Amygdala (tissue), 56 donors: ENCODE results near the gene AHCTF1.
A peak's percentile ranks its signal among the peaks of the same experiment; 100 is the strongest.

ENCODE experiments used
- DNase-seq, 56 donors: peaks; one replicate each; lab custom pipeline; 2025; lab: John Stamatoyannopoulos, UW

Gene AHCTF1

GRCh38 chr1:246931549-246932365 is at the start of gene AHCTF1:
Gene AHCTF1 (minus strand): TSS chr1:246931948. CDS start chr1:246918370, 13,578 bp downstream.
- peak; percentile 27 to 99 (median 94) for DNase-seq

DNA sequence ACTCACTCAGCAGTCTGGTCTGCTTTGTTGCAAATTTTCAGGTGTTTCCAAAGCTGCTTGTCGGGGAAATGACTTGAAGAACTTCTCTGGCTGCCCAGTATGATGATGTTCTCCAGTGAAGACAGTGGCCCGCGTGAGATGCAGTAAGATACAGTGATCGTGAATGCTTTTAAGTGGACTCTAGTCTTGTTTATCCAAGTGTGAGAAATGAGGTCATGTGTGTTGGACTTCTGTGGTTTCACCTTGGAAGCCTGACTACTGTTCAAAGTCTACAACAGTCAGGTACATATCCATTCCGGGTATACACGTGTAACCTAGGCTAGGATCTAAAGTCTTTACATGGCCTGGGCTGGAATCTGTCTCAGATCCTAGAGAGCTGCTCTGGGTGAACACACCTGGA is 47.0 kb upstream of the AHCTF1 start:
- DNase-seq, result no peak

DNA sequence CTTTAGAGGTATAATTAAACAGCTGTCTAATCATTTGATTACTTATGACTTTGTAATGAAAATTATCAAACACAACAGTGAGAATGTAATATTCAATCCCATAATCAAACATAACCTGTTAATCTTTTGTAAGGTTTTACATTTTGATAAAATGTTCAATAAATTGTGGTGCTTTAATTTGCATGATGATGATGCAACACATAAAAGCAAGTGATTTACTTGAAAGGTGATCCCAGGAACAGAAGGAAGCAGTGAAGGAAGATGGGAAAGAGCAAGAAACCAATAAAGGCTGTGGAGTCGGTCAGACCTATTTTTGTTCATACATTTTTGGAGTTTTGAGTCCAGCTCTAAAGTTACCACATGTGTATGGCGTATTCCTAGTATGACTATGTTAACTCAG is 46.5 kb upstream of the AHCTF1 start:
- DNase-seq, result no peak

DNA sequence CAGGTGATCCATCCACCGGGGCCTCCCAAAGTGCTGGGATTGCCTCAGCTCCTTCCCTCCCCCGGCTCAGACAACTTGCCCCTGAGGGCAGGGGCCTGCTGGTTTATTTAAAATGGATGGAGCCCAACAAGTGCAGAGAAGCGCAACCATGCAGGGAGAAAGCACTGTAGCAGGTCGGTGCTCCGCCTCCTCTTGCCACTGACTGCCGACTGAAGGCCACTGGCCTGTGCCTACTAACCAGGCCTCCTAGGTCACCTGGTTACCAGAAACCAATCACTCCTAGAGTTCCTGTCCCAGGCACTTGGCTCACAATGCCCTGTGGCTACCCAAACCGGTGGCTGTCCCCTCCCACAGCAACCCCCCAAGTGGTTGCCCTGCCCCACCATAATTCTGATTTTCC is 40.2 kb upstream of the AHCTF1 start:
- DNase-seq, result no peak

DNA sequence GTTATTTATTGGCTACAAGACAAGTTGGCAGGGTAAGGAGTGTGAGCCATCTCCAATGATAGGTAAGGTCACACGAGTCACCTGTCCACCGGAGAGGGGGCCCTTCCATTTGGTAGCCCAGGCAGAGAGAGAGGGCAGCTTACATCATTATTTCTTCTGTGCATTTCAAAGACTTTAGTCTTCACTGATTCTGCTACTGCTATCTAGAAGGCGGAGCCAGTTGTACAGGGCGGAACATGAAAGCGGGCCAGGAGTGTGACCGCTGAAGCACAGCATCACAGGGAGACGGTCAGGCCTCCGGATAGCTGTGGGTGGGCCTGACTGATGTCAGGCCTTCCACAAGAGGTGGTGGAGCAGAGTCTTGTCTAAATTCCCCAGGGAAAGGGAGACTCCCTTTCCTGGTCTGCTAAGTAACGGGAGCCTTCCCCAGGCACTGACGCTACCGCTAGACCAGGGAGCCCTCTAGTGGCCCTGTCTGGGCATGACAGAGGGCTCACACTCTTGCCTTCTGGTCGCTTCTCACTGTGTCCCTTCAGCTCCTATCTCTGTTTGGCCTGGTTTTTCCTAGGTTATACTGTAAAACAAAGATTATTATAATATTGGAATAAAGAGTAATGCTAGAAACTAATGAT is 39.5 kb upstream of the AHCTF1 start:
- peak in 21 of 56 donors; percentile 1 to 58 (median 8) for DNase-seq

DNA sequence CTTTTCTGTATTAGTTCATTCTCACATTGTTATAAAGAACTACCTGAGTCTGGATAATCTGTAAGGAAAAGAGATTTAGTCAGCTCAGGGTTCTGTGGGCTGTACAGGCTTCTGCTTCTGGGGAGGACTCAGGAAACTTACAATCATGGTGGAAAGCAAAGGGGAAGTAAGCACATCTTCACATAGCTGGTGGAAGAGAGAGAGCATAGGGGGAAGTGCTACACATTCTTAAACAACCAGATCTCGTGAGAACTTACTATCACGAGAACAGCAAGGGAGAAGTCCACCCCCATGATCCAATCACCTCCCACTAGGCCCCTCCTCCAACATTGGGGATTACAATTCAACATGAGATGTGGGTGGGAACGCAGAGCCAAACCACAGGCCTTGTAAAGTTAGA is 37.9 kb upstream of the AHCTF1 start:
- DNase-seq, result no peak

DNA sequence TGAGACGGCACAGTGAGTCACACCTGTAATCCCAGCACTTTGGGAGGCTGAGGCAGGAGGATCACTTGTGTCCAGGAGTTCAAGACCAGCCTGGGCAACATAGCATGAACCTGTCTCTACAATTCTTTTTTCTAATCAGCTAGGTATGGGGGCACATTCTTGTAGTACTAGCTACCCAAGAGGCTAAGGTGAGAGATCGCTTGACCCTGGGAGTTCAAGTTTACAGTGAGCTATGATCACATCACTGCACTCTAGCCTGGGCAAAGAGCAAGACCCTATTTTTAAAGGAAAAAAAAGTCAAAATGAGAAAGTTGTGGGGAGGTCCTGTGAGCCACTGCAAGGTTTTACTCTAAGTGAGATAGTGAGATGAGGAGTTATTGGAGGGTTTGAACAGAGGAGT is 34.8 kb upstream of the AHCTF1 start:
- no peak for DNase-seq

- DNase-seq, result no peak
Observed at GRCh38 chr1:246959944-246960693, 28.4 kb upstream of the AHCTF1 start.

DNA sequence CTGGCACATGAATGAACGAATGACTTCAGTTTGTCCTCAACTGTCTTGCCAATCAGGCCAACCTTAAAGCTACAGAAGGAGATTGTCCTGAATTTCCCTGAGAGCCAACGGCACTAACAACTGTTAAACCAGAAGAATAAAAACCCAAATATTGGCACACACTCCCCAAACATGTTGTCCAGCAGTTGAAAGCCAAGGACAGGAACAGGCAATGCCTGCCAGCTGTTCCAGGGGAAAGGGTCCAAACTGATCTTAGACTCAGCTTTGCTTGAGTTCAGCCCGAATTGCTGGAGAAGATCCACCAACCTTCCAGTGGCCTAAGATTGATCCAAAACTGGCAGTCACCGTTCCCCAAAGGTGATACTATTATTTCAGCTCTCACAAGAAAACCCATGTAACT is 22.4 kb upstream of the AHCTF1 start:
- peak in 1 of 56 donors; percentile 2 for DNase-seq

DNA sequence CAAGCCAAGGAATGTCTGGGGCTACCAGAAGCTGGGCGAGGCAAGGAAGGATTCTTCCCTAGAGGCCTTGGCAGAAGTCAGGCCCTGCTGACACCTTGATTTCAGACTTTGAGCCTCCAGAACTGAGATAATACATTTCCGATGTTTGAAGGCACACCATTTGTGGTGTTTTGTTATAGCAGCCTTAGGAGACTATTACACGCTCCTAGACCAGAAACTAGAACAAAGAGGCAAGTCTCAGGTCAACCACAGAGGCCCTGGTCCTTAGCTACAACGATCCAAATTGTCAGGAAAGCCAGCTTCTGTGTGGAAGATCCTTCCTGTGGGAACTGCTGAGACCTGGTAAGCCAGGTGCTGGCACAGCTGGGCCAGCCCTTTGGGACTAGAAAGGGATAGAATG is 19.7 kb upstream of the AHCTF1 start:
- DNase-seq, result no peak

- no peak for DNase-seq
Observed at GRCh38 chr1:246949956-246950355, 18.2 kb upstream of the AHCTF1 start.

- peak in 32 of 56 donors; percentile 4 to 76 (median 25) for DNase-seq
Observed at GRCh38 chr1:246947255-246947654, 15.5 kb upstream of the AHCTF1 start.

DNA sequence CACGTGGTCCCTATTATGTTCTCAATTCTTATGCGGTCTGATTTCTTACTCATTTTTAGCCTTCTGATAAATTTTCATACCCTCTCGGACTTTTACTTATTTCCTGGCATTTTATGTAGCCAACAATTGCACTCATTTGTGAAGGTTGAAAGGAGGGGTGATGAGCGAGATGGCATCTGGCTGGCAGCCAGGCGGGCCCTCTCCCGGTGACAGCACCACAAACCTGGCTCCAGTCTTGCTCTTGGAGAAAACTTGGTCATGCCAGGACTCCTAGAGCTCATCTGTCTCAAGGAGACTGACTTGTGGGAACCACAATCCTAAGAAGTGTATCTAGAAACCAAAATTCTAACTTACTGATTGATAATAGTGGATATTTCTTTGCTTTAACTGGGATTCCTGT is 14.6 kb upstream of the AHCTF1 start:
- DNase-seq, result no peak

- peak in 10 of 56 donors; percentile 2 to 43 (median 20) for DNase-seq
Observed at GRCh38 chr1:246934765-246935164, 3.0 kb upstream of the AHCTF1 start.

DNA sequence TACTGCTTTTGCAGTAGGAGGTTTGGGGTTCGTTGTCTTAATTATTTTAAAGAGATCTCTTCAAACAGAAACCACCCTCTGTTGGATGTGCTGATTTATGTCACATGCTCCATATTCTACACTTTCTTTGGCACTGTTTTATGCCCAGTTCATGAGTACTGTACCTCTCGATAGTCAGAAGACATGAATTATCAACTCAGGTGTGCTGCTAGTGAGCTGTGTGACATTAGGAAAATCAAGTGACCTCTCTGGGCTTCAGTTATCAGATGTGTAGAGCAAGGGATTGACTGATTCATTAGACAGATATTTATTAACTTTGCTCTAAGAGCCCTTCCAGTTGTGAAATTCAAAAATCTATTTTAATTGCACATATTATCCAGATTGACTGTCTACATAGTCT is 2.1 kb upstream of the AHCTF1 start:
- no peak for DNase-seq

DNA sequence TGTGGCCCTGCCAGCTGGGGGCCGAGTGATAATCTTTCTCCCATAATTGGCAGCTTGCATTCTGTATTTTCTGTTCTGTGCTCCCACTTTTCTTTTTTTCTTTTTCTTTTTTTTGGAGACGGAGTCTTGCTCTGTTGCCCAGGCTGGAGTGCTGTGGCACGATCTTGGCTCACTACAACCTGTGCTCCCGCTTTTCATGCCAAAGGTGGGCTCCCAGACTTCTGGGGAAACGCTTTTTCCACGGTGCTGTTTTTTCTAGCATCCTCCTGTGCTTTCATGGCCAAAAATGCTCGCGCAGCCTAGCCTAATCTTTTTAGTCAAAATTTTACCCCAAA is 585 bp upstream of the AHCTF1 start:
- no peak for DNase-seq

DNA sequence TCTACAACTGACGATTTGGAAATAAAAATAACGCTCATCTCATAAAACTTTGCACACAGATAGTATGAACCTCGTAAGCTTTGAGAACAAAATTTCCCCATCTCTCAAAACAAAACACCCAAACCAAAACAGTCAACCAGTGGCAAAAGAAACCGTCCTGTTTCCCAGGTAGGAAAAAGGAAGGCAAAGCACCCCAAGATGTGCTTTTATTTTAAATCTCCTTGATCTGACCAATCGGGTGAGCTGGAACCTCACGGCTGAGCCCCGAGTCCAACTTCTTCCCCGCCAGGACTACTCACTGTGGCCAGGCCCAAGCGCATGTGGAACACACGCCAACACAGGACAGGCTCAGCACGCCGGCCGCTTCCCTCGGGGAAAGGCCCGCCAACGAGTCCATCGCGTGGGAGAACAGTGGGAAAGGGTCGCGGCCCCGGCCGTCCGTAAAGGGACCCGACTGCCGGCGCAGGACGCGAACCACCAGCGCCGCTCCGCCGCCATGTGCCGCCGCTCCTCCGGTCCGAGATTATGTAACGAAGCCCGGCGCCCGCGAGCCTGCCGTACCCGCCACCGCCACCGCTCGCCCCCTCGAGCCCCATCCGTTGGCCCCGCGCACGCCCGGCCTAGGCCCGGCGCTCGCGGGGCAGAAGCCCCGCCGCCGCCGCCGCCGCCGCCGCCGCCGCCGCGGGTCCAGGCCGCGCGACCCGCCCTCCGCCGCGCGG is 759 bp downstream of the AHCTF1 start:
- DNase-seq, result peak in 37 of 56 donors; percentile 7 to 62 (median 32)

- no peak for DNase-seq
Observed at GRCh38 chr1:246925997-246926626, 5.6 kb downstream of the AHCTF1 start.

DNA sequence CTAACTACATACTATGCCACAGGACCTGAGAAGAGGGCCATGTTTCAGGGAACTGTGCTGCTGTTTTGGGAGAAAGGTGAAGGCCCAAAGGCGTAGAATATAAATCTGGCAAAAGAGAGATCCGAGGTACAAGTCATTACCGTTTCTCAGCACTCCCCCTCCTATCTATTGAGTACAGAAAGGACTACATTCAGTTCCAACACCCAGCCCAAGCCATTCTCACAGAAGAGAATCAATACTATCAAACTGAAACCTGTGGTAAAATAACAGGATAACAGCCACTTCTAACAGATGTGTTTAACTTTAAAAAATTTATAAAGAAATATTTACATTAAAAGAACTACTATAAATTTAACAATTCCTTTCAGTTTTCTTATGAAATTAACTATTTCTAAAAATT is 7.8 kb downstream of the AHCTF1 start:
- no peak for DNase-seq

GRCh38 chr1:246923482-246923881 is 8.3 kb downstream of the AHCTF1 start:
- DNase-seq, result no peak
